Testis (tissue), 3 donors: Measurements from ENCODE around the gene PHF23. TPM values are rescaled to one million over a fixed set of nuclear protein-coding genes. Genes with fewer than 3 reads are reported as not detected.

ENCODE experiments used
- DNase-seq: peaks from one replicate; pipeline ENCODE4 v3.0.0-alpha.2; 2019
- H3K27ac ChIP-seq, 2 donors: fragments of 200-600 bp; sonication (generic); one replicate each; pipeline ENCODE4 v1.5.1; 2019
- H3K27me3 ChIP-seq: fragments of 200-600 bp; sonication (generic); one replicate; pipeline ENCODE4 v1.5.1; 2019
- H3K36me3 ChIP-seq: fragments of 200-600 bp; sonication (generic); one replicate; pipeline ENCODE4 v1.5.1; 2017; ENCODE audit warnings: low read depth; ENCODE audit errors: missing control alignments
- H3K4me1 ChIP-seq: fragments of 200-600 bp; sonication (generic); one replicate; pipeline ENCODE4 v1.5.1; 2019
- H3K4me3 ChIP-seq, 2 donors: fragments of 200-600 bp; sonication (generic); one replicate each; pipeline ENCODE4 v1.5.1; 2017 to 2019
- H3K9me3 ChIP-seq: fragments of 200-600 bp; sonication (generic); one replicate; pipeline ENCODE4 v1.5.1; 2017
- POLR2A ChIP-seq: fragments of 450-650 bp; IDR thresholded peaks from one replicate; pipeline ENCODE4 v1.6.1; 2017; ENCODE audit warnings: antibody characterized with exemption, mild to moderate bottlenecking, moderate library complexity
- WGBS, 2 donors: methylation state at CpG; one replicate each; pipeline ENCODE4 v1.1.5; 2018; 5-methylcytosine and 5-hydroxymethylcytosine counted together
- intact Hi-C: fragments of 100-400 bp; cut with DNase I; formaldehyde crosslinking; loops from one replicate; pipeline ENCODE4 v1.15.1; 2023; ENCODE audit warnings: low total_unique reads
- polyA plus RNA-seq: library from polyadenylated mRNA; stranded (reverse); fragments of 350-450 nt; fragmentation: Illumina TruSeq; extraction: RNeasy Lipid Tissue Mini Kit (QIAGEN cat#74804); gene quantifications from one replicate; pipeline ENCODE4 v1.2.3, GENCODE V29; 2014; ENCODE audit warnings: low read depth, low replicate concordance; ENCODE audit not compliant: insufficient read depth
- total RNA-seq, 2 donors: library from RNA; depleted of rRNA; stranded (reverse); fragments of >200 nt; gene quantifications; one replicate each; pipeline ENCODE4 v1.2.3, GENCODE V29; 2016
- TF ChIP-seq, protein P1 (sequence below), 3 experiments: fragments of 450-650 bp in 2 of 3; fragments of 200-600 bp in 1 of 3; sonication (generic) in 1 of 3; IDR thresholded peaks; one replicate each; pipeline ENCODE4 v1.5.1; 2016 to 2019; ENCODE audit warnings: antibody characterized with exemption in 3 of 3, mild to moderate bottlenecking in 2 of 3, moderate library complexity in 1 of 3

PHF23 gene
- total and polyA plus RNA-seq, 3 donors from 2014 or later, result 53.4 to 61.6 (median 54.9) TPM

DNA sequence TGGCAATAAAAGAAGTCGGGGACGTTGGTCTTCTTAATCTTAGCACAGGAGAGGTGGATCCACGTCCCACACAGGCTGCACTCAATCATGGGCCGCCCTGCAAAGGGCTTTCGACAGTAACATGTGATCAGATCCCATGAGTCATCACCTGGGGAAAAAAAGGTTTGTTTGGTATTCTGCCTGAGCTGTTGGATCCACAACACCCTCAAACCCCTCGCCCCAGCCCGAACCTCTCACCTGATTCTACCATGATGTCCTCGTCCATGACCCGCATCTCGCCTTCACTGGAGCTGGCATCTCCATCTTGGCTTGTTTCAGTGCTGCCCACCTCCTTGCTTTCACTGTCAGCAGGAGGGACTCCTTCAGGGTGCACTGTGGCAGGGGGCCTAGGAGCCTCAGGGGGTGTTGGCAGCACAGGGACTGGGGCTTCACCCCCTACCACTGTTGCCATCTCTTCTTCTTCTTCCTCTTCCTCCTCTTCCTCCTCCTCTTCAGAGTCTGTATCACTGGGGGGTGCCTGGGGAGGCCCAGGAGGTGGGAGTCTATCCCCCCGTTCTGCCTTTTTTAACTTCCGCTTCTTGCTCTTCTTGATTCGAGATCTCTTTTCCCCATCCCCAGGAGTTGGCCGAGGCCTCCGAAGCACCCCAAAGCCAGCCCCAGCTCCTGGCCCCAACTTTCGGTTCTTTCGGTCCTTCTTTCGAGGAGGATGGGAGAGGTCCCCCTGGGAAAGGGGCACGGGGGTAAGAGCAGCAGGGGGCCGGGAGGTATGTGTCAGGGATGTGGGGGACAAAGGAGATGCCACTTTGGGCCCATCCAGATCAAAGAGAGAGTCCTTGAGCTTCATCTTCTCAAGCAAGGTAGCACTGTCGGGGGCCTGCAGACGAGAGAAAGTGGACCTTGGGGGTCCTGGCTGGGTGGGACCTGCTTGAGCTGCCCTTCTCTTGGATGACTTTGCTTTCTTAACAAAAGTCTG is 3.3 kb downstream of the PHF23 start:
- peak overlapping the region in 1 of 2 donors; percentile 8 for H3K27ac ChIP-seq
- intact Hi-C loops, result no loop called here

DNA sequence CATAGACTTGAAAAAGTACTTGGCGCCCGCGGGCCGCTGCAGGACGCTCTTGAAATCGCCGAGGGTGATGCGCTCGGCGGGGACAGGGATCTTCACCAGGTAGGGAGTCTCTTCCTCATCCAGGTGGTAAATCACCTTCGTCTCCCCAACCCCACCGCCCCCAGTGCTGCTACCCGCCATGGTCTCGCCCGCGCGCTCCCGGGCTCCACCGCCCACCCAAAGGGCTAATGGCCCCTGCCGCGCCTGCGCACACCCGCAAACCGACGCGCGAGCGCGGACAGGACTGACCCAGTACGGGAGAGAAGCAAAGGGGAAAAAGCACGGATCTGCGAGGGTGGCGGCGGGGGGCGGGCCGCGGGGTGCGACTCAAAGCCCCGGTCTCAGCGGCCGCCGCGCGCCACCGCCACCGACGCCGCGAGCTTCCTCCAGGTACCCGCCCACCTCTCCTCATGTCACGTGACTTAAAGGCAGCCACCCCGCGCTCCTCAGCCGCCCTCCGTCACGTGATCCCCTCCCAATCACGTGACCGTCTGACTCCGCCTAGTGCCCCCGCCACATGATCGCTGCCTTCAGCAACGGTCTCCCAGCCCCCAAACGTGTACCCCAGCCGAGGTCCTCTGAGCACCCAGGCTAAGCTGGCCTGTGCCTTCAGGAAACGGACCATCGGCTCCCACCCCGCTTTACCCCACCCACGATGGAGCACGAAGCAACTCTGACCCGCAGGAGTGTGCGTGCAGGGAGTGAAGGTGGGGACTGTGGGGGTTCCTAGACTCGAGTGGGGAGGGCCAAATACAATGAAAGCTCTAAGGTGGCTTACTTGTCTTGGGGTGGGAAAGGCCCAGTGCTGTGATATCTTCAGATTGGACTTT is 4.9 kb downstream of the PHF23 start, which contains the start of gene DVL2:
DVL2 (minus strand) TSS at position 435 of the 869 bp plus-strand sequence; CDS start at position 180, 255 bp downstream.
- DNase-seq, result peak; percentile 98
- intact Hi-C loops, result no loop called here
- 0 to 1% methylated on average over 19 to 67 of the region's 72 CpGs for WGBS, 2 donors
- Histone ChIP-seq H3K4me1 (peaks cover 41% of the 10 kb centered on the region), H3K27ac (peak within 1 kb of the TSS; percentile 91 to 97), H3K36me3 (no peaks in the 10 kb centered on the region), H3K4me3 (peak within 1 kb of the TSS; percentile 90 to 93), H3K9me3 (no peaks in the 10 kb centered on the region), H3K27me3 (no peaks in the 10 kb centered on the region)
- TF ChIP-seq, protein P1, sequence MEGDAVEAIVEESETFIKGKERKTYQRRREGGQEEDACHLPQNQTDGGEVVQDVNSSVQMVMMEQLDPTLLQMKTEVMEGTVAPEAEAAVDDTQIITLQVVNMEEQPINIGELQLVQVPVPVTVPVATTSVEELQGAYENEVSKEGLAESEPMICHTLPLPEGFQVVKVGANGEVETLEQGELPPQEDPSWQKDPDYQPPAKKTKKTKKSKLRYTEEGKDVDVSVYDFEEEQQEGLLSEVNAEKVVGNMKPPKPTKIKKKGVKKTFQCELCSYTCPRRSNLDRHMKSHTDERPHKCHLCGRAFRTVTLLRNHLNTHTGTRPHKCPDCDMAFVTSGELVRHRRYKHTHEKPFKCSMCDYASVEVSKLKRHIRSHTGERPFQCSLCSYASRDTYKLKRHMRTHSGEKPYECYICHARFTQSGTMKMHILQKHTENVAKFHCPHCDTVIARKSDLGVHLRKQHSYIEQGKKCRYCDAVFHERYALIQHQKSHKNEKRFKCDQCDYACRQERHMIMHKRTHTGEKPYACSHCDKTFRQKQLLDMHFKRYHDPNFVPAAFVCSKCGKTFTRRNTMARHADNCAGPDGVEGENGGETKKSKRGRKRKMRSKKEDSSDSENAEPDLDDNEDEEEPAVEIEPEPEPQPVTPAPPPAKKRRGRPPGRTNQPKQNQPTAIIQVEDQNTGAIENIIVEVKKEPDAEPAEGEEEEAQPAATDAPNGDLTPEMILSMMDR (IDR thresholded peaks at IDR 0.05), result peak in 2 of 3 experiments; percentile 14 to 36
- no peak for TF ChIP-seq POLR2A

More for the DNA sequence above, 3.3 kb downstream of the PHF23 start:
- no peak overlapping the region for H3K4me3 ChIP-seq
- WGBS, 2 donors, result 82 to 85% methylated on average over 14 to 22 of the region's 22 CpGs
- DNase-seq, result no peak
- TF ChIP-seq POLR2A, result no peak
- TF ChIP-seq, protein P1 (IDR thresholded peaks at IDR 0.05), result no peak
- H3K9me3 ChIP-seq, result no peaks in the 10 kb centered on the region
- no peaks in the 10 kb centered on the region for H3K36me3 ChIP-seq
- peaks cover 53% of the 10 kb centered on the region for H3K4me1 ChIP-seq
- no peaks in the 10 kb centered on the region for H3K27me3 ChIP-seq

DNA sequence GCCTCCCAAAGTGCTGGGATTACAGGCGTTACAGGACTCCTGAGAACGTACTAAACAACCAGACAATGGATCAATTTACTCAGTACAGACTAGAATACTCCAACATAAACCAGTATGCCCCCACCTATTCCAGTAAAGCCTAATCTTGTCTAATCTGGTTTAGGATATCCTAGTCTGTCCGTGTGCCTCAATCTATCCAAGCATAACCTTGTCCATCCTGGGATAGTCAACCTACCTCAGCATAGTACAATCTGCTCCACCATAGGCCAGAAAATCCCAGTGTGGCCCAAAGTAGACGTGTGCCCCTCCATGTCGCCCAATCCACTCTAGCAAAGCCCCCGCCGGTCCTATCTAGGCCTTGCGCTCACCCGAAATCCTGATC is 5.6 kb downstream of the PHF23 start:
- H3K4me3 ChIP-seq, result peak overlapping the region; percentile 90 to 93
- intact Hi-C loops, result no loop called here
- no peak for DNase-seq
- WGBS, 2 donors, result 0 to 2% methylated on average over 9 of the region's 9 CpGs
- H3K9me3 ChIP-seq, result no peaks in the 10 kb centered on the region
- peak overlapping the region; percentile 91 to 97 for H3K27ac ChIP-seq
- TF ChIP-seq, protein P1 (IDR thresholded peaks at IDR 0.05), result no peak
- TF ChIP-seq POLR2A, result no peak
- no peaks in the 10 kb centered on the region for H3K36me3 ChIP-seq
- peaks cover 41% of the 10 kb centered on the region for H3K4me1 ChIP-seq
- no peaks in the 10 kb centered on the region for H3K27me3 ChIP-seq

DNA sequence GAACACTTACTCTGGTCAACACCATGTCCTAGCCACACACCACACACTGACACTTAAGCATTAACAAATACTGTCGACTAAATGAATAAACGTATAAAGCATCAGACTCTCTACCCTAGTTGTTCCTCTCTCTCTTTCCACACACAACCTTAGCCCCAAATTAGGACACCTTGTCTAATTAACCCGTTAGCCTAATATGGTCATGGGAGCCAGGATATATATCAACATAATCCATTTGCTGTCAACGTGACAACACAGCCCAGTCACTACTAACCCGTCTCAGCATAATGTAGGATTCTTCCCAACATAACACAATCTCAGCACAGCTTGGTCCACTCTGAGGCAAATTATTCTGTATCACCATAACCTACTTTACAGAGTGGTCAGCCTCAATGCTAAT is 7.1 kb downstream of the PHF23 start:
- TF ChIP-seq POLR2A, result no peak
- TF ChIP-seq, protein P1 (IDR thresholded peaks at IDR 0.05), result no peak
- H3K4me1 ChIP-seq, result peaks cover 35% of the 10 kb centered on the region
- intact Hi-C loops, result no loop called here
- H3K27me3 ChIP-seq, result no peaks in the 10 kb centered on the region
- H3K4me3 ChIP-seq, result no peak overlapping the region
- H3K27ac ChIP-seq, result no peak overlapping the region
- H3K36me3 ChIP-seq, result no peaks in the 10 kb centered on the region
- no peaks in the 10 kb centered on the region for H3K9me3 ChIP-seq
- WGBS, 2 donors, result 63 to 78% methylated on average over 5 of the region's 5 CpGs
- no peak for DNase-seq
